ENCODE results near the gene KLHDC3.
"Not testable (repeated sequence)": the region's sequence is repeated elsewhere in the genome, so short reads cannot be mapped to it uniquely, and the experiment has no call there.

DNA sequence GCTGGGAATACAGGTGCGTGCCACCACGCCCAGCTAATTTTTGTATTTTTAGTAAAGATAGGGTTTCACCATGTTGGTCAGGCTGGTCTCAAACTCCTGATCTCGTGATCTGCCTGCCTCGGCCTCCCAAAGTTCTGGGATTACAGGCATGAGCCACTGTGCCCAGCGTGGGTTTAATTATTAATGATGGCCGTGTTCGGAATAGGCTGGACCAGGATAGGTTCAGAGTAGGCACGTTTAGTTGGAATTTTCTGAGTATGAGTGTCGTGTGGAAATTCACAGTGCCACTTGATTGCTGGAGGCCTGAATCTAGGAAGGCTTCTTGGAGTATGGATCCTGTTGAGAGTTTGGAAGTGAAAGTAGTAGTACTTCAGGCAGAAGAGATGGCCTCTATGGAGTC, 15.8 kb upstream of the KLHDC3 start:
- TF ChIP-seq, protein P1, sequence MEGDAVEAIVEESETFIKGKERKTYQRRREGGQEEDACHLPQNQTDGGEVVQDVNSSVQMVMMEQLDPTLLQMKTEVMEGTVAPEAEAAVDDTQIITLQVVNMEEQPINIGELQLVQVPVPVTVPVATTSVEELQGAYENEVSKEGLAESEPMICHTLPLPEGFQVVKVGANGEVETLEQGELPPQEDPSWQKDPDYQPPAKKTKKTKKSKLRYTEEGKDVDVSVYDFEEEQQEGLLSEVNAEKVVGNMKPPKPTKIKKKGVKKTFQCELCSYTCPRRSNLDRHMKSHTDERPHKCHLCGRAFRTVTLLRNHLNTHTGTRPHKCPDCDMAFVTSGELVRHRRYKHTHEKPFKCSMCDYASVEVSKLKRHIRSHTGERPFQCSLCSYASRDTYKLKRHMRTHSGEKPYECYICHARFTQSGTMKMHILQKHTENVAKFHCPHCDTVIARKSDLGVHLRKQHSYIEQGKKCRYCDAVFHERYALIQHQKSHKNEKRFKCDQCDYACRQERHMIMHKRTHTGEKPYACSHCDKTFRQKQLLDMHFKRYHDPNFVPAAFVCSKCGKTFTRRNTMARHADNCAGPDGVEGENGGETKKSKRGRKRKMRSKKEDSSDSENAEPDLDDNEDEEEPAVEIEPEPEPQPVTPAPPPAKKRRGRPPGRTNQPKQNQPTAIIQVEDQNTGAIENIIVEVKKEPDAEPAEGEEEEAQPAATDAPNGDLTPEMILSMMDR (IDR thresholded peaks at IDR 0.05 in 4 of 5, conservative IDR thresholded peaks at IDR 0.05 in 1 of 5), result not testable (repeated sequence)
- TF ChIP-seq POLR2A (IDR thresholded peaks at IDR 0.05), result not testable (repeated sequence)

Measured in gastrocnemius medialis (tissue), 4 donors.